Activated CD4-positive, alpha-beta T cell treated with anti-CD3 and anti-CD28 coated beads, Interleukin-2, amount 10 ng/mL, durations not matched to agents 7 days and 5 days (primary cell): ENCODE measurements around the gene RTP2. TPM values are rescaled to one million over a fixed set of nuclear protein-coding genes. Genes with fewer than 3 reads are reported as not detected.
"Not testable (repeated sequence)": the region's sequence is repeated elsewhere in the genome, so short reads cannot be mapped to it uniquely, and the experiment has no call there.

Source experiments
- CTCF ChIA-PET: fragments of 350-600 bp; sonication (Branson Sonifier 250); formaldehyde crosslinking; loops from one replicate; lab custom pipeline; 2021; ENCODE audit warnings: antibody characterized with exemption; lab: Charles Lee
- POLR2A ChIA-PET: fragments of 350-600 bp; sonication (Branson Sonifier 250); formaldehyde crosslinking; loops from one replicate; lab custom pipeline; 2021; ENCODE audit warnings: antibody characterized with exemption; lab: Charles Lee
- DNase-seq: peaks from one replicate; pipeline ENCODE4 v3.0.0-alpha.2; 2020
- H3K27ac Mint-ChIP-seq: one replicate; pipeline ENCODE4 v1.8.0; 2021; ENCODE audit warnings: mild to moderate bottlenecking, moderate library complexity, mixed read lengths
- H3K27me3 Mint-ChIP-seq: one replicate; pipeline ENCODE4 v1.8.0; 2021; ENCODE audit warnings: mixed read lengths
- H3K36me3 Mint-ChIP-seq: one replicate; pipeline ENCODE4 v1.8.0; 2021; ENCODE audit warnings: low read depth, mixed read lengths
- H3K4me1 Mint-ChIP-seq: one replicate; pipeline ENCODE4 v1.8.0; 2021; ENCODE audit warnings: mixed read lengths
- H3K4me3 Mint-ChIP-seq: one replicate; pipeline ENCODE4 v1.8.0; 2021; ENCODE audit warnings: mild to moderate bottlenecking, moderate library complexity, mixed read lengths
- H3K9me3 Mint-ChIP-seq: one replicate; pipeline ENCODE4 v1.8.0; 2021; ENCODE audit warnings: mixed read lengths
- total RNA-seq, 2 experiments: library from RNA; stranded (reverse); gene quantifications; one replicate each; pipeline ENCODE4 v1.2.3, GENCODE V29; 2021

RTP2 gene
- total RNA-seq, 2 experiments from 2014 or later = not detected

- ChIA-PET CTCF (interaction anchor here (0.8 to 1.9 kb wide), 5 partner anchors 10 to 381 kb away, joined by 3 to 5 read pairs (median 4); no protein-coding TSS in a partner anchor), POLR2A (no interaction called here)
- Mint-ChIP-seq H3K36me3 (no peaks in the 10 kb centered on the region), H3K27ac (no peak overlapping the region), H3K4me3 (no peak overlapping the region), H3K9me3 (no peaks in the 10 kb centered on the region), H3K4me1 (no peaks in the 10 kb centered on the region), H3K27me3 (peaks cover 6% of the 10 kb centered on the region)
- DNase-seq = no peak
Observed at GRCh38 chr3:187700249-187700648, 2.1 kb downstream of the RTP2 start.

- POLR2A ChIA-PET = no interaction called here
- DNase-seq = no peak
- CTCF ChIA-PET = no interaction called here
- H3K36me3 Mint-ChIP-seq = no peaks in the 10 kb centered on the region
- H3K4me1 Mint-ChIP-seq = no peaks in the 10 kb centered on the region
- no peak overlapping the region for H3K27ac Mint-ChIP-seq
- no peak overlapping the region for H3K4me3 Mint-ChIP-seq
- H3K27me3 Mint-ChIP-seq = peaks cover 14% of the 10 kb centered on the region
- H3K9me3 Mint-ChIP-seq = no peaks in the 10 kb centered on the region
Observed at GRCh38 chr3:187698499-187699399, 3.6 kb downstream of the RTP2 start.

GRCh38 chr3:187696021-187696420, 6.3 kb downstream of the RTP2 start:
- no peak overlapping the region for H3K4me3 Mint-ChIP-seq
- H3K27ac Mint-ChIP-seq = no peak overlapping the region
- no peaks in the 10 kb centered on the region for H3K4me1 Mint-ChIP-seq
- ChIA-PET POLR2A (no interaction called here), CTCF (interaction anchor here (0.7 to 1.5 kb wide), 2 partner anchors 17 to 1453 kb away, joined by 4 to 5 read pairs; no protein-coding TSS in a partner anchor)
- H3K9me3 Mint-ChIP-seq = no peaks in the 10 kb centered on the region
- peaks cover 21% of the 10 kb centered on the region for H3K27me3 Mint-ChIP-seq
- H3K36me3 Mint-ChIP-seq = no peaks in the 10 kb centered on the region
- no peak for DNase-seq

- H3K36me3 Mint-ChIP-seq = no peaks in the 10 kb centered on the region
- H3K27ac Mint-ChIP-seq = no peak overlapping the region
- peaks cover 27% of the 10 kb centered on the region for H3K27me3 Mint-ChIP-seq
- ChIA-PET POLR2A (no interaction called here), CTCF (interaction anchor here (1.5 kb wide), 1 partner anchor 17 kb away, joined by 5 read pairs; no protein-coding TSS in a partner anchor)
- no peaks in the 10 kb centered on the region for H3K4me1 Mint-ChIP-seq
- no peaks in the 10 kb centered on the region for H3K9me3 Mint-ChIP-seq
- H3K4me3 Mint-ChIP-seq = no peak overlapping the region
- DNase-seq = no peak
Observed at GRCh38 chr3:187695449-187695848, 6.9 kb downstream of the RTP2 start.

GRCh38 chr3:187694801-187695200, 7.6 kb downstream of the RTP2 start:
- Mint-ChIP-seq H3K27ac (no peak overlapping the region), H3K4me1 (no peaks in the 10 kb centered on the region), H3K9me3 (no peaks in the 10 kb centered on the region), H3K27me3 (peaks cover 30% of the 10 kb centered on the region), H3K4me3 (no peak overlapping the region), H3K36me3 (no peaks in the 10 kb centered on the region)
- ChIA-PET CTCF (interaction anchor here (1.2 to 1.5 kb wide), 2 partner anchors 9 to 16 kb away, joined by 5 read pairs; no protein-coding TSS in a partner anchor), POLR2A (no interaction called here)
- DNase-seq = no peak

GRCh38 chr3:187693431-187693830, 8.9 kb downstream of the RTP2 start:
- H3K36me3 Mint-ChIP-seq = no peaks in the 10 kb centered on the region
- DNase-seq = no peak
- peaks cover 37% of the 10 kb centered on the region for H3K27me3 Mint-ChIP-seq
- no peak overlapping the region for H3K4me3 Mint-ChIP-seq
- ChIA-PET POLR2A (no interaction called here), CTCF (interaction anchor here (0.7 to 0.9 kb wide), 2 partner anchors 39 to 1318 kb away, joined by 3 read pairs; no protein-coding TSS in a partner anchor)
- H3K27ac Mint-ChIP-seq = no peak overlapping the region
- no peaks in the 10 kb centered on the region for H3K9me3 Mint-ChIP-seq
- H3K4me1 Mint-ChIP-seq = no peaks in the 10 kb centered on the region

GRCh38 chr3:187689984-187690383, 12.4 kb downstream of the RTP2 start:
- Mint-ChIP-seq H3K27ac (no peak overlapping the region), H3K9me3 (peaks cover 5% of the 10 kb centered on the region), H3K4me3 (no peak overlapping the region), H3K27me3 (peaks cover 43% of the 10 kb centered on the region), H3K36me3 (no peaks in the 10 kb centered on the region), H3K4me1 (no peaks in the 10 kb centered on the region)
- ChIA-PET CTCF (no interaction called here), POLR2A (no interaction called here)
- DNase-seq = no peak

GRCh38 chr3:187686621-187687273, 15.6 kb downstream of the RTP2 start:
- CTCF ChIA-PET = interaction anchor here (1.5 to 1.6 kb wide), 2 partner anchors 8 to 367 kb away, joined by 4 to 5 read pairs; no protein-coding TSS in a partner anchor

GRCh38 chr3:187685948-187686347, 16.4 kb downstream of the RTP2 start:
- H3K4me3 Mint-ChIP-seq = no peak overlapping the region
- no peak overlapping the region for H3K27ac Mint-ChIP-seq
- H3K36me3 Mint-ChIP-seq = no peaks in the 10 kb centered on the region
- POLR2A ChIA-PET = no interaction called here
- peaks cover 5% of the 10 kb centered on the region for H3K9me3 Mint-ChIP-seq
- DNase-seq = no peak
- H3K27me3 Mint-ChIP-seq = peaks cover 39% of the 10 kb centered on the region
- H3K4me1 Mint-ChIP-seq = no peaks in the 10 kb centered on the region
- CTCF ChIA-PET = no interaction called here

More at GRCh38 chr3:187686621-187687273, 15.6 kb downstream of the RTP2 start:
- Mint-ChIP-seq H3K4me1 (no peaks in the 10 kb centered on the region), H3K9me3 (peaks cover 5% of the 10 kb centered on the region), H3K27me3 (peaks cover 42% of the 10 kb centered on the region), H3K36me3 (no peaks in the 10 kb centered on the region), H3K4me3 (no peak overlapping the region), H3K27ac (no peak overlapping the region)
- POLR2A ChIA-PET = no interaction called here
- no peak for DNase-seq

GRCh38 chr3:187684880-187685279, 17.5 kb downstream of the RTP2 start:
- ChIA-PET POLR2A (no interaction called here), CTCF (interaction anchor here (0.7 to 1.1 kb wide), 2 partner anchors 18 to 365 kb away, joined by 3 read pairs; no protein-coding TSS in a partner anchor)
- H3K4me1 Mint-ChIP-seq = no peaks in the 10 kb centered on the region
- DNase-seq = no peak
- peaks cover 30% of the 10 kb centered on the region for H3K27me3 Mint-ChIP-seq
- peaks cover 5% of the 10 kb centered on the region for H3K9me3 Mint-ChIP-seq
- no peak overlapping the region for H3K4me3 Mint-ChIP-seq
- H3K36me3 Mint-ChIP-seq = no peaks in the 10 kb centered on the region
- H3K27ac Mint-ChIP-seq = no peak overlapping the region

- ChIA-PET POLR2A (no interaction called here), CTCF (interaction anchor here (0.7 to 1.1 kb wide), 3 partner anchors 19 to 365 kb away, joined by 3 read pairs; no protein-coding TSS in a partner anchor)
- Mint-ChIP-seq H3K36me3 (no peaks in the 10 kb centered on the region), H3K4me1 (no peaks in the 10 kb centered on the region), H3K9me3 (peaks cover 5% of the 10 kb centered on the region), H3K4me3 (no peak overlapping the region), H3K27ac (no peak overlapping the region), H3K27me3 (peaks cover 28% of the 10 kb centered on the region)
- no peak for DNase-seq
Observed at GRCh38 chr3:187684444-187684843, 17.9 kb downstream of the RTP2 start.

GRCh38 chr3:187681756-187682155, 20.6 kb downstream of the RTP2 start:
- H3K4me3 Mint-ChIP-seq, H3K36me3 Mint-ChIP-seq, POLR2A ChIA-PET, H3K4me1 Mint-ChIP-seq, DNase-seq, H3K27ac Mint-ChIP-seq, H3K9me3 Mint-ChIP-seq: not testable (repeated sequence)
- CTCF ChIA-PET = interaction anchor here (0.6 to 8.3 kb wide), 2 partner anchors 70 to 363 kb away, joined by 5 to 107 read pairs; no protein-coding TSS in a partner anchor
- H3K27me3 Mint-ChIP-seq = peaks cover 34% of the 10 kb centered on the region
